Breast epithelium (tissue), 4 donors: ENCODE data around the gene MSN. TPM values are rescaled to one million over a fixed set of nuclear protein-coding genes. Genes with fewer than 3 reads are reported as not detected.

Experiments
- DNase-seq, 2 donors: peaks; one replicate each; pipeline ENCODE4 v3.0.0-alpha.2; 2019; ENCODE audit warnings: low spot score in 2 of 2
- H3K27ac ChIP-seq, 2 donors: fragments of 200-600 bp; sonication (generic) in 1 of 2; one replicate each; pipeline ENCODE4 v1.5.1; 2016 to 2019; ENCODE audit warnings: mild to moderate bottlenecking in 1 of 2
- H3K27me3 ChIP-seq, 2 donors: fragments of 200-600 bp; sonication (generic) in 1 of 2; one replicate each; pipeline versions ENCODE4 v1.5.1 to v1.6.0; 2017 to 2019; ENCODE audit warnings: control low read depth in 1 of 2, mild to moderate bottlenecking in 1 of 2
- H3K36me3 ChIP-seq: fragments of 200-600 bp; one replicate; pipeline ENCODE4 v1.5.1; 2019
- H3K4me1 ChIP-seq, 2 donors: fragments of 200-600 bp; sonication (generic); one replicate each; pipeline ENCODE4 v1.5.1; 2016 to 2019; ENCODE audit warnings: control low read depth in 1 of 2
- H3K4me3 ChIP-seq, 3 donors: fragments of 200-600 bp; sonication (generic); 1 replicate in 2 of 3; 2 replicates in 1 of 3; pipeline ENCODE4 v1.5.1; 2016 to 2019; ENCODE audit warnings: mild to moderate bottlenecking in 3 of 3, moderate library complexity in 2 of 3
- H3K9me3 ChIP-seq, 2 donors: fragments of 200-600 bp; sonication (generic) in 1 of 2; one replicate each; pipeline ENCODE4 v1.5.1; 2016 to 2019; ENCODE audit warnings: control low read depth in 1 of 2
- POLR2A ChIP-seq: fragments of 450-650 bp; IDR thresholded peaks from one replicate; pipeline ENCODE4 v1.6.1; 2016; ENCODE audit warnings: antibody characterized with exemption, mild to moderate bottlenecking, moderate library complexity
- POLR2AphosphoS5 ChIP-seq, 3 donors: sonication (generic); formaldehyde crosslinking; IDR thresholded peaks; one replicate each; pipeline ENCODE4 v1.6.1; 2017; ENCODE audit warnings: antibody characterized with exemption in 3 of 3
- intact Hi-C: fragments of 100-400 bp; cut with DNase I; formaldehyde crosslinking; loops from one replicate; pipeline ENCODE4 v1.15.1; 2023; ENCODE audit warnings: low total_unique reads
- total RNA-seq, 3 donors: library from RNA; depleted of rRNA; stranded (reverse); fragments of >200 nt; gene quantifications; one replicate each; pipeline ENCODE4 v1.1.0, GENCODE V29; 2016
- TF ChIP-seq, protein P1 (sequence below), 3 donors: fragments of 450-650 bp; IDR thresholded peaks; one replicate each; pipeline ENCODE4 v1.5.1; 2016 to 2017; ENCODE audit warnings: antibody characterized with exemption in 3 of 3, mild to moderate bottlenecking in 3 of 3, moderate library complexity in 3 of 3

Gene MSN
- total RNA-seq, 3 donors from 2014 or later = 132 to 190 (median 182) TPM

GRCh38 chrX:65745427-65745826 is 78.0 kb downstream of the MSN start:
- no peak for DNase-seq
- Histone ChIP-seq H3K4me3 (no peak overlapping the region), H3K27me3 (peaks cover 0 to 24% of the 10 kb centered on the region in 2 donors), H3K4me1 (no peaks in the 10 kb centered on the region), H3K36me3 (no peaks in the 10 kb centered on the region), H3K27ac (peak overlapping the region; percentile 25 to 30), H3K9me3 (no peaks in the 10 kb centered on the region)
- TF ChIP-seq POLR2A (no peak), POLR2AphosphoS5 (IDR thresholded peaks at IDR 0.05) (no peak)
- TF ChIP-seq, protein P1, sequence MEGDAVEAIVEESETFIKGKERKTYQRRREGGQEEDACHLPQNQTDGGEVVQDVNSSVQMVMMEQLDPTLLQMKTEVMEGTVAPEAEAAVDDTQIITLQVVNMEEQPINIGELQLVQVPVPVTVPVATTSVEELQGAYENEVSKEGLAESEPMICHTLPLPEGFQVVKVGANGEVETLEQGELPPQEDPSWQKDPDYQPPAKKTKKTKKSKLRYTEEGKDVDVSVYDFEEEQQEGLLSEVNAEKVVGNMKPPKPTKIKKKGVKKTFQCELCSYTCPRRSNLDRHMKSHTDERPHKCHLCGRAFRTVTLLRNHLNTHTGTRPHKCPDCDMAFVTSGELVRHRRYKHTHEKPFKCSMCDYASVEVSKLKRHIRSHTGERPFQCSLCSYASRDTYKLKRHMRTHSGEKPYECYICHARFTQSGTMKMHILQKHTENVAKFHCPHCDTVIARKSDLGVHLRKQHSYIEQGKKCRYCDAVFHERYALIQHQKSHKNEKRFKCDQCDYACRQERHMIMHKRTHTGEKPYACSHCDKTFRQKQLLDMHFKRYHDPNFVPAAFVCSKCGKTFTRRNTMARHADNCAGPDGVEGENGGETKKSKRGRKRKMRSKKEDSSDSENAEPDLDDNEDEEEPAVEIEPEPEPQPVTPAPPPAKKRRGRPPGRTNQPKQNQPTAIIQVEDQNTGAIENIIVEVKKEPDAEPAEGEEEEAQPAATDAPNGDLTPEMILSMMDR (IDR thresholded peaks at IDR 0.05) = no peak
- intact Hi-C loops = no loop called here

DNA sequence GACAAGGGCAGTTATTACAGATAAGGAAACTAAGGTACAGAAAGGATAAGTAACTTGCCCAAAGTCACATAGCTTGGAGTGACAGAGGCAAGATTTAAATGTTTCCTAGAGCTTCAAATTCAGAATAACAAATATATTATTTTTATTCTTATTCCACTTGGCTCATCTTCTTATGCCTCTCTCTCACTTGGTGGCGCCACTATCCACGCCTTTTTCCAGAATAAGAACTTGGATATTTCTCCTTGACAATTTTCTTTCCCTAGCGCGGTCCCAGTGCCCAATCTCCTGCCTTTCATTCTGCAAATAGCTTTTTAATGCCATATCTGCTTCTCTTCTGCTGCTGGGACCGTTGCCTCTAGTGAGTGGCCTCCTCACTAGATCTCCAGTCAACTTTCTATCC is 78.5 kb downstream of the MSN start:
- TF ChIP-seq POLR2A (no peak), POLR2AphosphoS5 (IDR thresholded peaks at IDR 0.05) (no peak)
- TF ChIP-seq, protein P1 (IDR thresholded peaks at IDR 0.05) = no peak
- Histone ChIP-seq H3K9me3 (no peaks in the 10 kb centered on the region), H3K27me3 (peaks cover 0 to 29% of the 10 kb centered on the region in 2 donors), H3K4me3 (no peak overlapping the region), H3K4me1 (no peaks in the 10 kb centered on the region), H3K36me3 (no peaks in the 10 kb centered on the region), H3K27ac (no peak overlapping the region)
- DNase-seq = no peak
- intact Hi-C loops = no loop called here

DNA sequence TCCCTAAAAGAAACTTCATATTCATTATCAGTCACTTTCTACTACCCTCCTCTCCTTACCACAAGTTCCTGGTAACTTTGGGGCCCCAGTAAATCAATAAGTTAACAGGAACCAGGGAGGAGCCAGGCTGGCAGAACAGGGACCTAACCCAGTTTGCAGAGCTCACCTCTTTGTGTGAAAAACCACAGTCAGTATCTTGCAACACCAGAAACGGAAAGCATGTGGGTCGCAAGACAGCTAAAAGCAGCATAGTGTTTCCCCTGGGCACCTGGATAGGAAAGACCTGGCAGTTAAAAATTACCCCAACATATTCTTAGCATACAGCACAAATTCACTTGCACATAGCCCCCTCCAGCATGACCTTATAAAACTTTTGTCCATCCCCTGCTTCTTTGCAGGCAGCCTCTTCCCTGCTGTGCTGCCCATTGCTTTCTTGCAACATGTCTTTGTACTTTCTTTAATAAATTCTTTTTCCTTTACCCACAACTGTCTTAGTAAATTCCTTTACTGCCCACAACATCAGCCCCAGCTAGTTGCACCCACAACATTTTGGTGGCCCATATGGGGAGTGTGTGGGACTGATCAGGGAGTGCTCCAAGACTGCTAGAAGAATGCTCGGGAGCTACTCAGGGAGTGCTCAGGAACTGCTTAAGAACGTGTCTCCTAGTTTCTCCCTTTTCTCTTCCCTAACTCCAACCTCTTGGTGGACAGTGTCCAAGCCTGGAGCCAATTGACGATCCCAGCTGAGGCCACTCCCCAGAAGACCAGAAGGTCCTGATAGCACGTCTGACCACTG is 83.4 kb downstream of the MSN start:
- DNase-seq = no peak
- H3K4me1 ChIP-seq = no peaks in the 10 kb centered on the region
- TF ChIP-seq POLR2AphosphoS5 (IDR thresholded peaks at IDR 0.05) = no peak
- no peak for TF ChIP-seq POLR2A
- TF ChIP-seq, protein P1 (IDR thresholded peaks at IDR 0.05) = no peak
- no peak overlapping the region for H3K4me3 ChIP-seq
- no peak overlapping the region for H3K27ac ChIP-seq
- intact Hi-C loops = no loop called here
- H3K36me3 ChIP-seq = no peaks in the 10 kb centered on the region
- no peaks in the 10 kb centered on the region for H3K9me3 ChIP-seq
- peaks cover 0 to 37% of the 10 kb centered on the region in 2 donors for H3K27me3 ChIP-seq

GRCh38 chrX:65751519-65751918 is 84.1 kb downstream of the MSN start:
- no peak for DNase-seq
- Histone ChIP-seq H3K4me3 (no peak overlapping the region), H3K9me3 (no peaks in the 10 kb centered on the region), H3K36me3 (no peaks in the 10 kb centered on the region), H3K27me3 (peaks cover 0 to 33% of the 10 kb centered on the region in 2 donors), H3K4me1 (no peaks in the 10 kb centered on the region), H3K27ac (no peak overlapping the region)
- TF ChIP-seq, protein P1 (IDR thresholded peaks at IDR 0.05) = no peak
- TF ChIP-seq POLR2A (no peak), POLR2AphosphoS5 (IDR thresholded peaks at IDR 0.05) (no peak)
- intact Hi-C loops = no loop called here

GRCh38 chrX:65752294-65752693 is 84.8 kb downstream of the MSN start:
- no peaks in the 10 kb centered on the region for H3K4me1 ChIP-seq
- DNase-seq = no peak
- TF ChIP-seq, protein P1 (IDR thresholded peaks at IDR 0.05) = no peak
- TF ChIP-seq POLR2AphosphoS5 (IDR thresholded peaks at IDR 0.05) (no peak), POLR2A (no peak)

More at GRCh38 chrX:65752294-65752693, 84.8 kb downstream of the MSN start:
- intact Hi-C loops = no loop called here
- H3K9me3 ChIP-seq = no peaks in the 10 kb centered on the region
- H3K36me3 ChIP-seq = no peaks in the 10 kb centered on the region
- H3K27ac ChIP-seq = no peak overlapping the region
- no peak overlapping the region for H3K4me3 ChIP-seq
- peaks cover 0 to 25% of the 10 kb centered on the region in 2 donors for H3K27me3 ChIP-seq
